Endothelial cell of umbilical vein (primary cell): ENCODE data around the gene THY1. TPM values are rescaled to one million over a fixed set of nuclear protein-coding genes. Genes with fewer than 3 reads are reported as not detected.

Source experiments
- BruUV-seq: library from RNA; stranded (reverse); fragments of 400-500 nt; replicated peaks from 2 replicates; lab custom pipeline; 2021; lab: Mats Ljungman, UMichigan
- CTCF ChIA-PET: fragments of 300-600, 350-600 bp; sonication (Branson Sonifier 250); formaldehyde crosslinking; loops from one replicate; lab custom pipeline; 2021; ENCODE audit warnings: antibody characterized with exemption, inconsistent platforms; lab: Charles Lee
- POLR2A ChIA-PET: fragments of 300-600, 350-600 bp; sonication (Branson Sonifier 250); formaldehyde crosslinking; loops from one replicate; lab custom pipeline; 2021; ENCODE audit warnings: antibody characterized with exemption, inconsistent platforms; lab: Charles Lee
- DNase-seq: peaks from one replicate; pipeline ENCODE4 v3.0.0-alpha.2; 2011; ENCODE audit warnings: low read depth, low spot score
- FAIRE-seq: peaks from 2 replicates; lab custom pipeline; 2011; peaks lifted over from hg19 to GRCh38; lab: Jason Lieb, UNC
- H2AFZ ChIP-seq: 2 replicates; pipeline ENCODE4 v1.6.0; 2012; ENCODE audit warnings: low read depth, low read length, control low read depth, inconsistent platforms
- H3K27ac ChIP-seq: 2 replicates; pipeline ENCODE4 v1.5.1; 2011; ENCODE audit warnings: low read depth, mild to moderate bottlenecking, control low read depth, low read length, moderate library complexity; ENCODE audit not compliant: insufficient read depth
- H3K27me3 ChIP-seq, 2 experiments: 2 replicates each; pipeline versions ENCODE4 v1.6.0 to v1.6.1; 2011; ENCODE audit warnings: low read length in 2 of 2, mixed read lengths in 1 of 2; ENCODE audit not compliant: control insufficient read depth in 2 of 2, insufficient read depth in 2 of 2
- H3K36me3 ChIP-seq, 2 experiments: 2 replicates in 1 of 2; 3 replicates in 1 of 2; pipeline ENCODE4 v1.5.1; 2011; ENCODE audit warnings: low read length in 2 of 2, mild to moderate bottlenecking in 1 of 2, moderate library complexity in 1 of 2; ENCODE audit not compliant: control insufficient read depth in 2 of 2, insufficient read depth in 2 of 2; ENCODE audit errors: extremely low read depth in 1 of 2
- H3K4me1 ChIP-seq: 3 replicates; pipeline ENCODE4 v1.5.1; 2011; ENCODE audit warnings: mild to moderate bottlenecking, low read length; ENCODE audit not compliant: control insufficient read depth, insufficient read depth; ENCODE audit errors: extremely low read depth
- H3K4me2 ChIP-seq: 2 replicates; pipeline ENCODE4 v1.6.1; 2011; ENCODE audit warnings: low read length, control low read depth, mixed read lengths; ENCODE audit not compliant: insufficient read depth
- H3K4me3 ChIP-seq, 3 experiments: fragments of 200-600 bp in 1 of 3; sonication (generic), shearing (Covaris generic) in 1 of 3; replicated peaks in 1 of 3; 2 replicates each; pipeline ENCODE4 v1.5.1; 2011 to 2016; ENCODE audit warnings: control low read depth in 3 of 3, low read length in 3 of 3, mild to moderate bottlenecking in 2 of 3, inconsistent platforms in 1 of 3, low read depth in 1 of 3, moderate library complexity in 1 of 3; ENCODE audit not compliant: insufficient read depth in 1 of 3
- H3K79me2 ChIP-seq: 2 replicates; pipeline ENCODE4 v1.6.0; 2012; ENCODE audit warnings: low read length, inconsistent platforms; ENCODE audit not compliant: control insufficient read depth, insufficient read depth
- H3K9ac ChIP-seq: replicated peaks from 2 replicates; pipeline ENCODE3; 2011; ENCODE audit warnings: low read length, control low read depth; ENCODE audit not compliant: insufficient read depth; ENCODE audit errors: extremely low read depth
- H3K9me1 ChIP-seq: replicated peaks from 3 replicates; pipeline ENCODE4 v1.6.0; 2011; ENCODE audit warnings: mild to moderate bottlenecking, low read length; ENCODE audit not compliant: control insufficient read depth, insufficient read depth; ENCODE audit errors: extremely low read depth
- H3K9me3 ChIP-seq: replicated peaks from 2 replicates; pipeline ENCODE4 v1.5.1; 2012; ENCODE audit warnings: low read length, inconsistent platforms; ENCODE audit not compliant: control insufficient read depth, insufficient read depth
- H4K20me1 ChIP-seq: replicated peaks from 2 replicates; pipeline ENCODE3; 2011; ENCODE audit warnings: mild to moderate bottlenecking, low read length; ENCODE audit not compliant: control insufficient read depth, insufficient read depth; ENCODE audit errors: extremely low read depth
- CTCF ChIP-seq, 2 donors: IDR thresholded peaks; 1 replicate in 1 of 2; 2 replicates in 1 of 2; pipeline ENCODE4 v1.5.1; 2011; ENCODE audit warnings: low read length in 2 of 2, mild to moderate bottlenecking in 2 of 2, moderate library complexity in 2 of 2, control low read depth in 1 of 2, inconsistent platforms in 1 of 2, low read depth in 1 of 2; ENCODE audit not compliant: insufficient read depth in 1 of 2; ENCODE audit errors: extremely low read depth in 1 of 2
- EZH2 ChIP-seq: IDR thresholded peaks from 2 replicates; pipeline ENCODE4 v1.6.1; 2012; ENCODE audit warnings: borderline replicate concordance, low read depth, mild to moderate bottlenecking, moderate library complexity, low read length, inconsistent platforms; ENCODE audit not compliant: severe bottlenecking
- FOS ChIP-seq: IDR thresholded peaks from 2 replicates; pipeline ENCODE4 v1.6.1; 2011; ENCODE audit warnings: mild to moderate bottlenecking, low read length, moderate library complexity, borderline replicate concordance; ENCODE audit not compliant: insufficient read depth
- GATA2 ChIP-seq: IDR thresholded peaks from 2 replicates; pipeline ENCODE4 v1.7.0; 2011; ENCODE audit warnings: low read depth, mild to moderate bottlenecking, moderate library complexity, mixed read lengths, low read length; ENCODE audit not compliant: insufficient read length, insufficient read depth
- JUN ChIP-seq: IDR thresholded peaks from 2 replicates; pipeline ENCODE4 v1.6.1; 2011; ENCODE audit warnings: borderline replicate concordance, low read depth; ENCODE audit not compliant: insufficient read length, insufficient read depth
- MAX ChIP-seq: IDR thresholded peaks from 2 replicates; pipeline ENCODE4 v1.6.1; 2011; ENCODE audit not compliant: insufficient read depth, insufficient read length
- MYC ChIP-seq: IDR thresholded peaks from one replicate; pipeline ENCODE4 v1.6.1; 2011; ENCODE audit warnings: mild to moderate bottlenecking, low read depth, low read length
- POLR2A ChIP-seq: IDR thresholded peaks from 2 replicates; pipeline ENCODE4 v1.6.1; 2012; ENCODE audit warnings: low read depth, mild to moderate bottlenecking, control low read depth, low read length
- POLR2AphosphoS5 ChIP-seq: IDR thresholded peaks from 2 replicates; pipeline ENCODE4 v1.6.1; 2012; ENCODE audit warnings: low read depth, mild to moderate bottlenecking, control low read depth, low read length, moderate library complexity; ENCODE audit not compliant: insufficient read depth
- dilution Hi-C: fragments of 300-500 bp; cut with MboI; formaldehyde crosslinking; loops from one replicate; pipeline ENCODE4 v1.15.0; 2019; ENCODE audit warnings: low sequenced_read_pairs; ENCODE audit not compliant: extremely low pct_ligation_motif_present
- intact Hi-C: fragments of 100-400 bp; cut with micrococcal nuclease; formaldehyde crosslinking; loops from one replicate; pipeline ENCODE4 v1.10.0; 2022
- polyA plus RNA-seq, 4 experiments: library from polyadenylated mRNA; depleted of rRNA in 3 of 4; stranded (reverse) in 3 of 4; unstranded in 1 of 4; fragments of >200 nt; gene quantifications; 2 replicates each; pipeline versions ENCODE4 v1.2.1 to v1.2.3, GENCODE V29; 2011 to 2012; ENCODE audit warnings: missing spikeins in 1 of 4
- total RNA-seq: library from RNA; stranded (reverse); gene quantifications from 2 replicates; pipeline ENCODE4 v1.2.3, GENCODE V29; 2021

THY1 gene
- total and polyA plus RNA-seq, 2 donors (not counting 3 experiments of a cell fraction or from before 2014, with no cell fraction given) = 0.75 to 1.4 TPM

- H3K4me3 ChIP-seq = no peak overlapping the region
- ChIA-PET POLR2A (interaction anchor here (1.0 kb wide), 1 partner anchor 31 kb away, joined by 12 read pairs; the partner anchor contains the start of gene C1QTNF5), CTCF (interaction anchor here (1.0 to 11.7 kb wide), 9 partner anchors 8 to 102 kb away, joined by 3 to 154 read pairs (median 10); partner anchors contain the start of genes C1QTNF5 and USP2)
- BruUV-seq = no TSS peak
- H3K27ac ChIP-seq = no peak overlapping the region
- H3K4me1 ChIP-seq = no peaks in the 10 kb centered on the region
- no peaks in the 10 kb centered on the region for H3K27me3 ChIP-seq
- no peak overlapping the region for H2AFZ ChIP-seq
- FAIRE-seq (no peak), DNase-seq (no peak)
- H3K4me2 ChIP-seq = no peak overlapping the region
- H3K36me3 ChIP-seq = no peaks in the 10 kb centered on the region
- no peak overlapping the region for H3K9ac ChIP-seq
- dilution Hi-C loops (no loop called here), intact Hi-C loops (loop anchor here (5.0 kb wide), 1 partner anchor 165 kb away; the partner anchor contains the start of gene CBL)
- H3K79me2 ChIP-seq = no peaks in the 10 kb centered on the region
- H4K20me1 ChIP-seq = no peaks in the 10 kb centered on the region
- TF ChIP-seq FOS (no peak), MAX (no peak), POLR2A (no peak), EZH2 (no peak), JUN (no peak), POLR2AphosphoS5 (no peak), MYC (no peak), CTCF (IDR thresholded peaks at IDR 0.05; ENCODE audit: extremely low read depth in 1 of 2, insufficient read depth in 1 of 2, low read depth in 1 of 2, low read length in 2 of 2) (no peak), GATA2 (no peak)
- no peaks in the 10 kb centered on the region for H3K9me1 ChIP-seq
- no peaks in the 10 kb centered on the region for H3K9me3 ChIP-seq
Observed at GRCh38 chr11:119372260-119373058, 50.5 kb downstream of the THY1 start.
